K562 (cell line): ENCODE measurements around the gene CD164L2. TPM values are rescaled to one million over a fixed set of nuclear protein-coding genes. Genes with fewer than 3 reads are reported as not detected.

ENCODE experiments used
- C11orf30 ChIP-seq: fragments of 450-650 bp; IDR thresholded peaks from 2 replicates; pipeline ENCODE4 v1.6.1; 2016; ENCODE audit warnings: low read depth, mild to moderate bottlenecking
- ELF4 ChIP-seq: fragments of 450-650 bp; formaldehyde crosslinking; IDR thresholded peaks from 2 replicates; pipeline ENCODE4 v1.4.0; 2022; ENCODE audit warnings: missing genetic modification characterization
- MAFF ChIP-seq: IDR thresholded peaks from 2 replicates; pipeline ENCODE4 v1.6.1; 2012; ENCODE audit warnings: low read length, improper control_type of control experiment
- RUNX1 ChIP-seq: sonication (generic); IDR thresholded peaks from 2 replicates; pipeline ENCODE4 v1.6.1; 2016; ENCODE audit warnings: antibody characterized with exemption, low read depth
- SMARCB1 ChIP-seq: IDR thresholded peaks from 2 replicates; pipeline ENCODE4 v1.6.1; 2011; ENCODE audit warnings: improper control_type of control experiment, low read depth; ENCODE audit not compliant: insufficient read length
- STAT5A ChIP-seq: IDR thresholded peaks from 2 replicates; pipeline ENCODE4 v1.6.1; 2012; ENCODE audit warnings: low read length, inconsistent platforms, borderline replicate concordance
- TAL1 ChIP-seq: fragments of 450-650 bp; IDR thresholded peaks from 2 replicates; pipeline ENCODE4 v1.6.1; 2016; ENCODE audit warnings: mild to moderate bottlenecking
- ZNF174 ChIP-seq: fragments of 250-450 bp; sonication (Bioruptor Pico); IDR thresholded peaks from 2 replicates; pipeline ENCODE4 v1.4.0; 2020; ENCODE audit warnings: mild to moderate bottlenecking
- ZNF316 ChIP-seq: fragments of 450-650 bp; IDR thresholded peaks from 2 replicates; pipeline ENCODE4 v1.6.1; 2016
- ZNF586 ChIP-seq: fragments of 450-650 bp; formaldehyde crosslinking; conservative IDR thresholded peaks from 2 replicates; pipeline ENCODE4 v1.4.0; 2020; ENCODE audit warnings: mild to moderate bottlenecking, moderate library complexity
- polyA plus RNA-seq, 8 experiments: library from polyadenylated mRNA; depleted of rRNA in 4 of 8; stranded (reverse) in 5 of 8; unstranded in 3 of 8; fragments of >200 nt; fragmentation: Nextera tagmentation in 2 of 8; fragmentation: Illumina TruSeq in 1 of 8; extraction: Ambion mirVana in 2 of 8; extraction: Trizol in 1 of 8; gene quantifications; 2 replicates each; pipeline versions ENCODE4 v1.2.1 to v1.2.3, GENCODE V29; 2011 to 2014; ENCODE audit warnings: inconsistent platforms in 1 of 8, missing spikeins in 1 of 8
- total RNA-seq, 7 experiments: library from RNA; depleted of rRNA in 6 of 7; stranded (reverse); fragments of >200 nt in 6 of 7; fragmentation: Illumina TruSeq in 2 of 7; extraction: Trizol in 2 of 7; gene quantifications; 2 replicates each; pipeline versions ENCODE4 v1.2.1 to v1.2.3, GENCODE V29; 2011 to 2021; ENCODE audit warnings: low replicate concordance in 1 of 7
- TF ChIP-seq, protein P1 (sequence below): fragments of 150-350 bp; conservative IDR thresholded peaks from 2 replicates; pipeline ENCODE4 v1.6.1; 2014; ENCODE audit warnings: low read length

Gene CD164L2
- total and polyA plus RNA-seq, 9 of the 15 experiments (the other 6 are each of a cell fraction or from before 2014, with no cell fraction given): 0.08 to 0.92 (median 0.38) TPM; not detected in 1

DNA sequence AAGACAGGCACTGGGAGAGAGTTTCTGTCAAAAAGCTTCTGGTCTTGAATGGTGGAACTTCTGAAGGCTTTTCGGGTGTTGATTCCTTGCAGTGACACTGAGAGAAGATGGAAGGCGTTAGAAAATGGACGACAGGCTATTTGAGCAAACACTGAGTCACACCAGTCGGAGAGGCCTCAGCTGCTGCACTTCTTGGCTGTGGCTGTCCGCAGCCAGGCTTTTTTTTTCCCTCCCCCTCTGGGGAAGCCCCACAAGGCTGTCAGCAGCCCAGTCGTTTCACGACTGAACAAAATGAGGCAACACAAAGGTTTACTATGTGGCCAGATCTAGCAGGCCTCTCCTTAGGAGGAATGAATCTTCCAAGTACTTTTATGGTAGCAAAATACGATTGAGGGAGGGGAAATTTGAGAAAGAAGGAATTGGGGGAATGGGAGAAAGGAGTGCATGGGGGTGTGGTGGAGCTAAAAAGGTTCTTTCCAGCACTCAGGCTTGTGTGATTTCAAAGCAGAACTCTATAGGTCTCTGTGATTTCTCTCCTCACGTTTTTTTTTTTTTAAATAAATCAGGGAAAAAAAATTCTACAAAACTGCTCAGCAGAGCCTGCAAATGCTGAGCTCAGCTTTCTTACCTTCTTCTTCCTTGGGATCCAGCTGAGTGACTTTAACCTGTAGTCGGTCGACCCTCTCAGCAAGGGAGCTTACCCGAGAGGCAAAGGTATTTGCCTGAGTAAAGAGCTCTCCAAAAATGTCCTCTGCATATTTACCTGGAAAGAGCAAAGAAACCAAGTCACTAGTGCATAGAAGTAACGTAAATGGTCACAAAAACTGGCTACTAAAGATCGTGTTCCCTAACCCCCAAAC is 35.4 kb upstream of the CD164L2 start (continued):
- TF ChIP-seq, protein P1, sequence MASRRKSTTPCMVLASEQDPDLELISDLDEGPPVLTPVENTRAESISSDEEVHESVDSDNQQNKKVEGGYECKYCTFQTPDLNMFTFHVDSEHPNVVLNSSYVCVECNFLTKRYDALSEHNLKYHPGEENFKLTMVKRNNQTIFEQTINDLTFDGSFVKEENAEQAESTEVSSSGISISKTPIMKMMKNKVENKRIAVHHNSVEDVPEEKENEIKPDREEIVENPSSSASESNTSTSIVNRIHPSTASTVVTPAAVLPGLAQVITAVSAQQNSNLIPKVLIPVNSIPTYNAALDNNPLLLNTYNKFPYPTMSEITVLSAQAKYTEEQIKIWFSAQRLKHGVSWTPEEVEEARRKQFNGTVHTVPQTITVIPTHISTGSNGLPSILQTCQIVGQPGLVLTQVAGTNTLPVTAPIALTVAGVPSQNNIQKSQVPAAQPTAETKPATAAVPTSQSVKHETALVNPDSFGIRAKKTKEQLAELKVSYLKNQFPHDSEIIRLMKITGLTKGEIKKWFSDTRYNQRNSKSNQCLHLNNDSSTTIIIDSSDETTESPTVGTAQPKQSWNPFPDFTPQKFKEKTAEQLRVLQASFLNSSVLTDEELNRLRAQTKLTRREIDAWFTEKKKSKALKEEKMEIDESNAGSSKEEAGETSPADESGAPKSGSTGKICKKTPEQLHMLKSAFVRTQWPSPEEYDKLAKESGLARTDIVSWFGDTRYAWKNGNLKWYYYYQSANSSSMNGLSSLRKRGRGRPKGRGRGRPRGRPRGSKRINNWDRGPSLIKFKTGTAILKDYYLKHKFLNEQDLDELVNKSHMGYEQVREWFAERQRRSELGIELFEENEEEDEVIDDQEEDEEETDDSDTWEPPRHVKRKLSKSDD: no peak
- no peak for TF ChIP-seq STAT5A
- no peak for TF ChIP-seq TAL1
- no peak for TF ChIP-seq ZNF174 (CRISPR knock-in tag)
- TF ChIP-seq RUNX1: no peak
- no peak for TF ChIP-seq SMARCB1
- TF ChIP-seq MAFF: peak; percentile 43; the same call in 1 of the 2 replicates
- no peak for TF ChIP-seq ELF4 (CRISPR knock-in tag)
- no peak for TF ChIP-seq ZNF586
- 0 out of 2 replicates have a peak, but pooled peaks have one; percentile 24 for TF ChIP-seq C11orf30
- peak; percentile 60; the same call in 1 of the 2 replicates for TF ChIP-seq ZNF316
